Osteoblast (primary cell): Measurements from ENCODE around the gene AFF3. TPM values are rescaled to one million over a fixed set of nuclear protein-coding genes. Genes with fewer than 3 reads are reported as not detected.

Experiments used
- DNase-seq: peaks from one replicate; pipeline ENCODE4 v3.0.0; 2011; ENCODE audit warnings: low spot score, mixed read lengths; ENCODE audit not compliant: insufficient read length; ENCODE audit errors: missing footprints
- H2AFZ ChIP-seq: 2 replicates; pipeline ENCODE4 v1.6.0; 2011; ENCODE audit warnings: mild to moderate bottlenecking, low read length
- H3K27ac ChIP-seq: 2 replicates; pipeline ENCODE4 v1.5.1; 2011; ENCODE audit warnings: mild to moderate bottlenecking, low read depth, low read length, moderate library complexity
- H3K27me3 ChIP-seq: 2 replicates; pipeline ENCODE4 v1.6.0; 2012; ENCODE audit warnings: mild to moderate bottlenecking, control low read depth, inconsistent platforms, low read length, moderate library complexity; ENCODE audit not compliant: insufficient read depth
- H3K36me3 ChIP-seq: 2 replicates; pipeline ENCODE4 v1.5.1; 2011; ENCODE audit warnings: mild to moderate bottlenecking, low read length, control low read depth, moderate library complexity; ENCODE audit not compliant: insufficient read depth
- H3K4me1 ChIP-seq: 2 replicates; pipeline ENCODE4 v1.5.1; 2011; ENCODE audit warnings: mild to moderate bottlenecking, low read length, control low read depth, moderate library complexity; ENCODE audit not compliant: insufficient read depth
- H3K4me2 ChIP-seq: 2 replicates; pipeline ENCODE4 v1.6.0; 2011; ENCODE audit warnings: mild to moderate bottlenecking, low read length; ENCODE audit not compliant: insufficient read depth
- H3K4me3 ChIP-seq: fragments of 200-600 bp; sonication (generic); 3 replicates; pipeline ENCODE4 v1.5.1; 2012; ENCODE audit warnings: mild to moderate bottlenecking, low read length, inconsistent platforms; ENCODE audit not compliant: insufficient read depth
- H3K79me2 ChIP-seq: 2 replicates; pipeline ENCODE4 v1.6.0; 2012; ENCODE audit warnings: mild to moderate bottlenecking, low read length, control low read depth, inconsistent platforms; ENCODE audit not compliant: insufficient read depth
- H3K9me3 ChIP-seq: 2 replicates; pipeline ENCODE4 v1.5.1; 2011; ENCODE audit warnings: low read depth, low read length, control low read depth
- H4K20me1 ChIP-seq: 2 replicates; pipeline ENCODE4 v1.6.0; 2012; ENCODE audit warnings: mild to moderate bottlenecking, low read length, control low read depth; ENCODE audit not compliant: insufficient read depth
- CTCF ChIP-seq: IDR thresholded peaks from 2 replicates; pipeline ENCODE4 v1.5.1; 2011; ENCODE audit warnings: mild to moderate bottlenecking, low read depth, low read length, moderate library complexity; ENCODE audit errors: extremely low read depth
- total RNA-seq: library from RNA; depleted of rRNA; stranded (reverse); fragments of >200 nt; gene quantifications from 2 replicates; pipeline ENCODE4 v1.2.3, GENCODE V29; 2012

Gene AFF3
- total RNA-seq, 1 donor = 4.3 TPM

- Histone ChIP-seq H3K27ac (no peak overlapping the region), H3K4me2 (peak overlapping the region; percentile 34), H2AFZ (peak overlapping the region; percentile 66), H3K4me1 (peaks cover 15% of the 10 kb centered on the region), H3K9me3 (no peaks in the 10 kb centered on the region), H4K20me1 (no peaks in the 10 kb centered on the region), H3K36me3 (no peaks in the 10 kb centered on the region), H3K79me2 (no peaks in the 10 kb centered on the region), H3K27me3 (no peaks in the 10 kb centered on the region), H3K4me3 (peak overlapping the region; percentile 12)
- TF ChIP-seq CTCF = no peak
- DNase-seq = no peak
These were observed 157.4 kb downstream of the AFF3 start for GRCh38 chr2:99984799-99985515.

- Histone ChIP-seq H3K36me3 (no peaks in the 10 kb centered on the region), H4K20me1 (no peaks in the 10 kb centered on the region), H3K79me2 (no peaks in the 10 kb centered on the region), H3K4me2 (no peak overlapping the region), H2AFZ (no peak overlapping the region), H3K4me1 (peaks cover 13% of the 10 kb centered on the region), H3K4me3 (no peak overlapping the region), H3K27ac (no peak overlapping the region), H3K9me3 (no peaks in the 10 kb centered on the region), H3K27me3 (no peaks in the 10 kb centered on the region)
- TF ChIP-seq CTCF = no peak
- DNase-seq = no peak
These were observed 159.6 kb downstream of the AFF3 start for GRCh38 chr2:99982744-99983143.

GRCh38 chr2:99981840-99982239 is 160.6 kb downstream of the AFF3 start:
- H3K36me3 ChIP-seq = no peaks in the 10 kb centered on the region
- DNase-seq = no peak

GRCh38 chr2:99980176-99980575 is 162.2 kb downstream of the AFF3 start:
- no peak overlapping the region for H3K4me3 ChIP-seq
- H3K9me3 ChIP-seq = no peaks in the 10 kb centered on the region
- no peaks in the 10 kb centered on the region for H3K36me3 ChIP-seq
- H3K4me1 ChIP-seq = peaks cover 17% of the 10 kb centered on the region
- no peaks in the 10 kb centered on the region for H3K27me3 ChIP-seq
- no peak for DNase-seq
- no peak overlapping the region for H3K27ac ChIP-seq
- no peaks in the 10 kb centered on the region for H4K20me1 ChIP-seq
- peak overlapping the region; percentile 11 for H3K4me2 ChIP-seq
- H3K79me2 ChIP-seq = no peaks in the 10 kb centered on the region
- TF ChIP-seq CTCF = no peak
- H2AFZ ChIP-seq = peak overlapping the region; percentile 68

More at GRCh38 chr2:99981840-99982239, 160.6 kb downstream of the AFF3 start:
- Histone ChIP-seq H3K9me3 (no peaks in the 10 kb centered on the region), H3K79me2 (no peaks in the 10 kb centered on the region), H3K4me2 (no peak overlapping the region), H3K4me1 (peaks cover 13% of the 10 kb centered on the region), H3K27me3 (no peaks in the 10 kb centered on the region), H4K20me1 (no peaks in the 10 kb centered on the region), H3K27ac (no peak overlapping the region), H2AFZ (no peak overlapping the region), H3K4me3 (no peak overlapping the region)
- no peak for TF ChIP-seq CTCF
